Adrenal gland (tissue), 5 donors: ENCODE measurements around the gene OTOP1.

ENCODE experiments used
- CTCF ChIP-seq, 6 experiments: fragments of 450-650 bp in 4 of 6; fragments of 200-600 bp in 2 of 6; sonication (generic) in 1 of 6; IDR thresholded peaks; 1 replicate in 5 of 6; 2 replicates in 1 of 6; pipeline versions ENCODE4 v1.5.1 to v1.8.0; 2016 to 2021; ENCODE audit warnings: antibody characterized with exemption in 6 of 6, mild to moderate bottlenecking in 2 of 6, moderate library complexity in 1 of 6
- POLR2A ChIP-seq, 2 donors: fragments of 450-650 bp; IDR thresholded peaks; one replicate each; pipeline ENCODE4 v1.6.1; 2017; ENCODE audit warnings: antibody characterized with exemption in 2 of 2, mild to moderate bottlenecking in 2 of 2, moderate library complexity in 1 of 2
- donor health status: DM: no; HTN: no; CAD: no.

DNA sequence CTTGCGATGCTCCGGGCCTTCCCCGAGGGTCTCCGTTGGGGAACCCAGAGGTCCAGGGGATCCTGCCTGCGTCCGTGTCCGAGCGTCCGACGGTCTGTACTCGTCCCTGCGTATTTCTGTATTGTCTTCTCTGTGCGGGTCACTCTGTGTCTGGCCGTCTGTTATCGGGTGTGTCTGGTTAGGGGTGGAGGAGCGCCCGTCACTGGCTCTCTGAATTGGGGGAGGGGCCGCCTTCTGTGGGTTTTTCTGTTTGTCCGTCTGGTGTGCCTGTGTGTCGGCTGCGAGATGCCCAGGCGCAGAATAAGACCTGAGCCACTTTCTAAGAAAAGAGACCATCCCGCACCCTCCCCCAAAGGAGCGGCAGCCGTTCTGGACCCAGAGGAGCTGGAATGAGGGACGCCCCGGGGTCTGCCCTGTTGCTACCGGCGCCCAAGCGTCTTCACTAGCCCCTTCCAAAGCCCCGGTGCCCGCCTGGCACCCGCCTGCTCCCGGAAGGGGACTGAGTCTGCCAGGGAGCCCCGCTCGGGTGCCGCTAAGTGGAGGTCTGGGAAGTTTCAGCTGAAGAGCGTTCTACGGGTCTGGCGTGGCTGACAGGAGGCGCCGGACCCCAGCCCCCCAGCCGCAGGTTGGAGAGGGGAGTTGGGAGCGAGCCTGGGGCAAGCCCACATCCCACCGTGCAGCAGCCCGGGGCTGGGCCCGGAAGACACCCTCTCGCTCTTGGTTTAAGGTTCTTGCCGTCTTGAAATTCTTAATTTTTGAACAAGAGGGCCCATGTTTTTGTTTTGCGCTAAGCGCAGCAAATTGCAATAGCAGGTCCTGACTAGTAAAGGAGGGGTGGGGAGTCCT, 1.0 kb upstream of the OTOP1 start:
- TF ChIP-seq CTCF (IDR thresholded peaks at IDR 0.05): no peak
- TF ChIP-seq POLR2A (IDR thresholded peaks at IDR 0.05): no peak
